IPS DF 4.7 (cell line): ENCODE measurements around the gene STARD5.

Experiments
- DNase-seq: peaks from one replicate; pipeline ENCODE4 v3.0.0-alpha.2; 2013; ENCODE audit warnings: low spot score; ENCODE audit errors: extremely low read depth

Gene STARD5

DNA sequence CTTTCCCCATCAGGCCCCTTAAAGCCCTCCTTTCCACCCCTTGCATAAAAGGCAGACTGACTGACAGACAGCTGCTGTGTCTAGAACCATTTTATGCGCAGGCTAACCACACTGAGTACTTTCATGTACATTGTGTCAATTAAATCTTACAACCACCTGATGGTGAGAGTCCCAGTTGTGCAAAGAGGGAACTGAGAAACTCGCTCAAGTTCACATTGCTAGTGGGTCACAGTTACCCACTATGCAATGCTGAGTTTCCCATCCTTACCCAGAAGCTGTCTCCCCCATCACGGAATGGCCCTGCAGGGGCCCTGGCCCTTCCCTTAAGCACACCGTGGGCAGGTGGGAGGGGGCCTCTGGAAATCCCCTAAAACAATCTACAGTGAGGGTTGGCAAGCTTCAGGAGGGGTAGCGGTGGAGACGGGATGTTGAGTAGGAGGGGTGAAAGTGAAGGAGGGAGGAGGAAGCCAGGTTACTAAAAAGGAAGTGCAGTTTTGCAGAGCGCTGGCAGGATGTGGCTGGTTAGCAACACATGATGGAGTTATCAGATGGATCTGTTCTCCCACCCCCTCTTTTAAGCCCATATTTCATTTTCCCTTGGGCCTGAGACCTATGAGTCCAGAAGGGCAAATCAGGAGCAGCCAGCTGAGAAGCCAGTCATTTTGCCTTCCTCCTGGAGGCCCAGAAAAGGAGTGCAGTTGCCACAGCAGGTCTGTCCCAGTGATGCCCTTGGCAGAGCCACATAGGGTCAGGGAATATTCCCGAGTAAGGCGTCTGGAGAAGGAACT, 30.0 kb downstream of the STARD5 start:
- DNase-seq = no peak

DNA sequence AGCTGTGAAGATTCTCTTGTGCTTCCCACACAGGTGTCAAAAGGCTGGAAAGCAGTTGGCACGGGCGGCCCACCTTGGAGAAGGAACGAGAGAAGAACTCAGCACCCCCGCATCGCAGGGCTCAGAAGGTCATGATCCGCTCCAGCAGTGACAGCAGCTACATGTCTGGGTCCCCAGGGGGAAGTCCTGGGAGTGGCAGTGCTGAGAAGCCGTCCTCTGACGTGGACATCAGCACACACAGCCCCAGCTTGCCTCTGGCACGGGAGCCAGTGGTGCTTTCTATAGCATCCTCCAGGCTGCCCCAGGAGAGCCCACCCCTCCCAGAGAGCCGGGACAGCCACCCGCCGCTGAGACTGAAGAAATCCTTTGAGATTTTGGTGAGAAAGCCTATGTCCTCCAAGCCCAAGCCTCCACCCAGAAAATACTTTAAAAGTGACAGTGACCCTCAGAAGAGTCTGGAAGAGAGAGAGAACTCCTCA, 31.4 kb downstream of the STARD5 start:
- DNase-seq = no peak

DNA sequence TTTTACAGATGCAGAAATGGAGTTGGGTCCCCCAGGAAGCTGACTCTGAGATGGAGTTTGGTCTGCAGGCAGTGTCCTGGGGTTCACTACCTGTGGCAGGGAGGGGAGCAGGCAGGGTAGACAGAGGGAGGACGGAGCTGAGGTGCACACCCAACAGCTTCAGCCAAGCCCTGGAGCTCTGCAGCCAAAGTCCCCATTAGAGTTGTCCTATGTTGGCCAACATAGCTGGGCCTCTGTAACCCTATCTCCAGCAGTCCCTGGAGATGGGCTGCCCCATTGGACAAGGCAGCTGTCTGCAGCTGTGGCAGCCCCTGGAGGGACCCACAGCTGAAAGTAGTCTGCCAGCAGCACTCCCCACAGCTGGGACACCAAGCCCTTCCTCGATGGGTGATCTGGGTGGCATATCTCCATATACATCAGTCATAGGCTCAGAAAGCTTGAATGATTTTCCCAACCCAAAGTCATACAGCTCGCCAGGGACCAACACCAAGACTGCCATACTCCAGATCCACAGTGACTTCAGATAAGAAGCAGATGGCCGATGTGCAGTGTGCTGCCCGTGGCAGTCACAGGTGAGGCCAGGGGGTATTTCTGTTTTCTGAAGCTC, 31.9 kb downstream of the STARD5 start:
- DNase-seq = no peak

DNA sequence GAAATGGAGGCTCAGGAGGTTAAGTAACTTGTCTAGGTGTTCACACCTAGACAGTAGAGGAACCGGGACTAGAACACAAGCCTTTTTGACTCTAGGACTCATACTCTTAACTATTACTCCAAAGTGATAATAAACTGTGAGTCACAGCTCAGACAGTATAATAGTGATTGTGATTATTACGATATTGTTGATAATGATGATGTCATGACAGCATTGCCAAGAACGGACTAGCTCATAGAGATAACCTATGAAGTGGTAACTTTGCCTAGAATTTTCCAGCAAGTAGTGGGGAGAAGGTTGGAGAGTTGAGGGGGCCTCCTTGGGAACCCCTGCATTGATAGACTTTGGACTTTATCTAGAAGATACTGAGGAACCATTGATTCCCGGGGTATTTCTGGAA, 34.0 kb downstream of the STARD5 start:
- DNase-seq = no peak

DNA sequence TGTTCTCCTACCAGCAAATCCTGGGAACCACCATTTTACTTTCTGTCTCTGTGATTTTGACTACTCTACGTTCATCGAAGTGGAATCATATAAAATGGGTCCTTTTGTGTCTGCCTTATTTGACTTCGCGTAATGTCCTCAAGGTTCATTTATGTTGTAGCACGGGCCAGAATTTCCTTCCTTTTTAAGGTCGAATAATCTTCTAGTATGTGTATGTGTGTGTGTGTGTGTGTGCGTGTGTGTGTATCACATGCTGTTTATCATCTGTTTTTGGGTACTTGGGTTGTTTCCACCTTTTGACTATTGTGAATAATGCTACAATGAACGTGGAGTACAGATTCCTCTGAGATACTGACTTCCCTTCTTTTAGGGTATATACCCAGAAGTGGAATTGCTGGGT, 35.3 kb downstream of the STARD5 start:
- DNase-seq = no peak

DNA sequence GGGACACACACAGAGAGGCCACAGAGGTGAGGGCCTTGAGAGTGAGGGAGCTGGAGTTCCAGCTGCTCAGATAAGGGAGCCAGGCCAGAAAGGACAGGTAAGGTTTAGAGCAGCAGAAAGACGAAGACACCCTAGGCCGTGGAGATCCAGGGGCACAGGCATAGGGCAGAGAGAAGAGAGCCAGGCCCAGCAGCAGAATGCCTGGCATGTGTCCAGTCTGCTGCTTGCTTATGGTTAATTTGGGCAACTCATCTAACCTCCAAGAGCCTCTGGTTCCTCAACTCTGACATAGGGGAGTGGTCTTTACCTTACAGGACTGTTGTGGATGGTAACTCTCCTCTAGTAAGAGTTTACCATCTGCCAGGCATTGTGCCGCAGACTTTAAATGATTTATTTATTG, 35.9 kb downstream of the STARD5 start:
- DNase-seq = no peak

DNA sequence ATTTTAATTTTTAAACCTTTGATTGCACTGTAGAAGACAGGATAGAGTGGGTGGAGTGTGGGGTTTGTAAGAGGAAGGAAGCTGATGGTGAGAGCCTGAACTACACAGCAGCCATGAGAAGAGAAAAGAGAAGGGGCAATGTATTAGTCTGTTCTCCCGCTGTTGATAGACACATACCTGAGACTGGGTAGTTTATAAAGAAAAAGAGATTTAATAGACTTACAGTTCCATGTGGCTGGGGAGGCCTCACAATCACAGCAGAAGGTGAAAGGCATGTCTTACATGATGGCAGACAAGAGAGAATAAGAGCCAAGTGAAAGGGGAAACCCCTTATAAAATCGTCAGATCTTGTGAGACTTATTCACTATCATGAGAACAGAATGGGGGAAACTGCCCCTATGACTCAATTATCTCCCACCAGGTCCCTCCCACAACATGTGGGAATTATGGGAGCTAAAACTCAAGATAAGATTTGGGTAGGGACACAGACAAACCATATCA, 37.3 kb downstream of the STARD5 start:
- DNase-seq = no peak

DNA sequence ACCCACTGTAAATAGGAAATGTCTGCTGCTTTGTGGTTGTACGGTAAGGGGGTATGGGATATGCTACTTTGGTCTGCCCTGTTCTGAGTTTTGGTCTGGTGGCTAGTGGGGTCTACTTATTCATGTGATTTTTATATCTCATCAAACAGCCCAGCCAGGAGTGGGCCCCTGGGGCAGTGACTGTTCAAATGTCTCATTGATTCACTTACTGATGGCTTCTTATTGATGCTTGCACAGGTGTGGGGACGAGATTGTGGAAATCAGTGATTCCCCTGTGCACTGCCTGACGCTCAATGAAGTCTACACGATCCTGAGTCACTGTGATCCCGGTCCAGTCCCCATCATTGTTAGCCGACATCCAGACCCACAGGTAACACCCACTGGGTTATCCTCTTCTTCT, 38.5 kb downstream of the STARD5 start:
- no peak for DNase-seq

DNA sequence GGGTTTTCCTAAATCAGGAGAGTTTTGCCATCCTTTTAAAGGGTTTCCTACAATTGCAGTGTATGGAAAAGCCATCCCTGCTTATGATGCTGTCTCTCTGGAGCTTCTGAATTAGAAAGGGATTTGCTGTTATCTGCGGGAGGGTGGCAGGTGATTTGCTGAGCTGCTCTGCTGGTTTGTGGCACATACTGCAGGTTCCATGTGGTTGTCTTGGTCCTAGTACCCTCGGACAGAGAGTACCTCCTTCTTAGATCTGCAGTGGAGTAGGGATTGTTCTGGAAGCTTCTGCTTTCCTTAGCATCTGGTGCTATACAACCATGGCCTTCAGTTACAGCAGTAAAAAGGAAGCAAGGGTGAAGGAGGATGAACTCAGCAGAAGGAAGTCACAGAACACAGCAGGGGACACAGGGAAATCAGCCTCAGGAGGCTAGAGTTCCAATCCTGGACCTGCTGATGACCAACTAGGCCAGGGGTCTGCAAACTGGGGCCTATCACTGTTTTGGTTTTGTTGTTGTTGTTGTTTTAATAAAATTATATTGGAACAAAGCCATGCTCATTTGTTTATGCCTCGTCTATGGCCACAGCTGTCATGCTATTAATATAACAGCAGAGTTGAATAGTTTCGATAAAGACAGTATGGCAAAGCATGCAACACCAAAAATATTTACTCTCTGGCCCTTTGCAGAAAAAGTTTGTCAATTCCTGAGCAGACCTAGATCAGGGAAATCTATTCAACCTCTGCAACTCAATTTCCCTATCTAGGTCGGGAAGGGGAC, 39.5 kb downstream of the STARD5 start:
- no peak for DNase-seq

- DNase-seq = no peak
Measured at GRCh38 chr15:81282911-81283310, 41.0 kb downstream of the STARD5 start.

DNA sequence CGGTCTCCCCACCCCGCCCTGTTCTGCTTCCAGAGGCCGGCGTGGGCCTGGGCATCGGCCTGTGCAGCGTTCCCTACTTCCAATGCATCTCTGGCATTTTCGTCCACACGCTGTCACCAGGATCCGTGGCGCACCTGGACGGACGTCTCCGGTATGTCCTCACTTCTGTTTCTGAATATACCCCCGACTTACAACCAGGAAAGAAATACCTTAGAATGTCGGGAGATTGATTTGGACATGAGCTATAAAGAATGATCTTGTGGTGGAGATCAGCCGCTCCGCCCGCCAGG, 41.4 kb downstream of the STARD5 start:
- DNase-seq = no peak

DNA sequence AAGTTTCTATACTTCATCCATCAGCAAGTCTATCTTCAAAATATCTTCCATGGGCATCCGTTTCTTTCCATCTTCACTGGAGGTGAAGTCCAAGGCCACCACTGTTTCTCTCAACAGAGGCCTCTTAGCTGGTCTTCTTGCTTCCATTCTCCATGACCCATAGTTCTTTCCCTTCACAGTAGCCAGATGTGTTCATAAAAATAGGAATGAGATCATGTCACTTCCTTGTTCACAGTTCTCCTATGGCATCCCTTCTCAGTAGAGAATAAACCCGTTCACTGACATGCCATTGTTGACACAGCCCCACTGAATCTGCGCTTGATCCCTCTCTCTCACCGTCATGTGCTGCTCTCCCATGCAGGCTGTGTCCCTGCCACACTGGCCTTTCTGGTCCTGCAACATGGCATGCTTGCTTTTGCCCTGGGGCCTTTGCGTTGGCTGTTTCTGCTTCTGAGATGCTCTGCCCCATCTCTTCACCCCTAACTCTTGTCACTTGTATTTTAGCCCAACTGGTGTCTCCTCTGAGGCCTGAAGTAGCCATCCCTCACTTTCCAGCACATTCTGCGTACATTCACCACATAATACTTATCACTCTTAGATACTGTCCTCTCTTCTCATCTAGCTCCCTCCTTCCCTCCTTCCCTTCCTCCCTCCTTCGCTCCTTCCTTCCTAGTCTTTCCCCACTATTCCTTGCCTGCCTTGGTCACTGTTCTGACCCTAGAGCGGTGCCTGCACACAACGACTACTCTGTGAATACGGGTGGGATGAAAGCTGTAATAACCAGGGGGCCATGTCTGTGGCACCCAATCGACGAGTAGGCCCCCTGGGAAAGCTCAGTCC, 42.0 kb downstream of the STARD5 start:
- DNase-seq = no peak

- no peak for DNase-seq
Measured at GRCh38 chr15:81281456-81281735, 42.5 kb downstream of the STARD5 start.

GRCh38 chr15:81280696-81281455, 43.1 kb downstream of the STARD5 start:
- DNase-seq = no peak

DNA sequence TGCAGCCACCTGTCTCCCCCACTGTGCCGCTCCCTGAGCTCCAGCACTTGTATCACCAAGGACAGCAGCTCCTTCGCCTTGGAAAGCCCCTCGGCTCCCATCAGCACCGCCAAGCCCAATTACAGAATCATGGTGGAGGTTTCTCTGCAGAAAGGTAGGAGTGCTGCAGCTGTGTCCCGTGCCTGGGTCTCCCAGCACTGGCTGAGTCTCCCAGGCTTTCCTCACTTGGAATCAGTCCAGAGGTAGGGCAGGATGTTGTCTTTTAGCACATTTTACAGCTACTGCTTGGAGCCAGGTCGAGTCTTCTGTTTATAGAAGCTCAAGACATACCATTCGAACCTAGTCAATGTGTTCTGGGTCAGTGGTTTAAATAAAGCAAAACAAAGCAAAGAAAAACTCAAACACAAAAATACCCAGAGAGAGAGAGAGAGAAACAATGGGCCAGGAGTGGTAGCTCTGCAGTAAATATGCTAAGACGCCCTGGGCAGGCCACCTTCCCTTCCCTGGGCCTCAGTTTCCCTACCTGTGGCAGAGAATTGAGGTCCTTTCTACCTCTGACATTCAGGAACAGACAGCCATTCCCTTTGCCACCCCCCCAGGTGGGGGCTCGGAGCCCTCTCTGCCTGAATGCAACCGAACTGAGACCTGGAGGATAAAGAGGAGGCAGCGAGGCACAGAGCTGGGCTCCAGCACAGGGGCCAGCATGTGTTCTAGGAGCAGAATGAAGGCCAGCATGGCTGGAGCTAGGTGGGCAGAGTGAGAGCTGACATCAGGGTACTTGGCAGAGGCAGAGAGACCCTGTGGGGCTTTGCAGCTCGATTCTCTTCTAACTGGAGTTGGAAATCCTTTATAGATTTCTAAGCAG, 44.1 kb downstream of the STARD5 start:
- DNase-seq = no peak

DNA sequence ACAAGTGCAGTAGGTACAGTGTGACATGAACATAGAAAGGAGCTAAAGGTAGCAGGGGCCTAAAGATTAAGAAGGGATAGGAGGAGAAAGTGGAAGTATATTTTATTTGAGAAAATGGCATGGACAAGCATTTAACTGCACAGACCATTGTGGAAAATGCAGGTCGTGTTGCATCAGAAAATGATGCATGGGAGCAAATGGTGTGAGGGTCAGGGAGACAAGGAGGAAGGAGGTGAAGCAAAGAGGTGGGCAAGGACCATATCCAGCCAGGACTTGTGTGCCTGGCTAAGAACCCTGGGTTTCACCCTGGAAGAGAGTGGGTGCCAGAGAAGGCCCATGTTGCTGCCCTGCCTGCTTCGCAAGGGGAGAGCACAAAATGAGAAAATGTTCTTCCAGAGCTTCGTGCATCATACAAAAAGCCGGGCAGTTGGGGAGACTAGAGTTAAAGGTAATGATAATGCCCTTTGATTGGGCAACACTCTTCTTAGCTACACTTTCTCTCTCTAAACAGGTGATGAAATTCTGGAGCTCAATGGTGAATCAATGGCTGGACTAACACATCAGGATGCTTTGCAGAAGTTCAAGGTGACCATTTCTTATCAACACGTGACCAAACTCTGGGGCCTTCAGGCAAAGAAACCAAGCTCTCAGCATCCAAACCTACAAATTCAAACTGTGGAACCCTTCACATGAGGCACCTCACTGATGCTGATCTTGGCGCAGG, 45.5 kb downstream of the STARD5 start:
- DNase-seq = no peak

- DNase-seq = no peak
Measured at GRCh38 chr15:81277851-81278250, 46.1 kb downstream of the STARD5 start.

DNA sequence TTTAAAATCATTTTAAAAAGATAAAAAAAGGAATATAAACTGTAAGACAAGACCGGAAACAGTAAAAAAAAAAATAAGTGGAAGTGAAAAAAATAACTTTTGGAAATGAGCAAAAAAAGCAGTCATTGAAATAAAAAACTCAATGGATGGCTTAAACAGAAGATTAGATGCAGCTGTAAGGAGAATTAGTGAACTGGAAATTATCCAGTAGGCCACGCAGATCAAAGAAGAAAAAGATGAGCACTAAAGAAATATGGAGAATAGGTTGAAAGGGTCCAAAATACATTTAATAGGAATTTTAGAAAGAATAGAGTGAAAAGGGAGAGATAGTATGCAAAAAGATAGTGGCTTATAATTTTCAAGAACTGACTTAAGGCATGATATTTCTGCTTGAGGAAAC, 47.0 kb downstream of the STARD5 start:
- DNase-seq = no peak

GRCh38 chr15:81275711-81276392, 48.1 kb downstream of the STARD5 start:
- no peak for DNase-seq
